GM23338 (cell line): ENCODE measurements around the gene FAM200C. TPM values are rescaled to one million over a fixed set of nuclear protein-coding genes. Genes with fewer than 3 reads are reported as not detected.

Source experiments
- ATAC-seq: fragments of 200-7000 bp; cut with Tn5 transposase; 3 replicates; pipeline ENCODE4 v1.9.1; 2020
- DNase-seq: peaks from one replicate; pipeline ENCODE4 v3.0.0-alpha.2; 2015; ENCODE audit warnings: low spot score
- H2AFZ ChIP-seq: fragments of 200-600 bp; sonication (generic); 2 replicates; pipeline ENCODE4 v1.8.0; 2016; ENCODE audit warnings: antibody characterized with exemption, mild to moderate bottlenecking, moderate library complexity
- H3F3A ChIP-seq: fragments of 200-600 bp; sonication (generic); replicated peaks from 2 replicates; pipeline ENCODE4 v1.8.0; 2017; ENCODE audit warnings: antibody characterized with exemption, mixed run types, low read depth
- H3K27ac ChIP-seq: fragments of 200-600 bp; sonication (generic); 2 replicates; pipeline ENCODE4 v1.6.1; 2016; ENCODE audit warnings: low read depth
- H3K27me3 ChIP-seq: fragments of 200-600 bp; sonication (generic); 2 replicates; pipeline ENCODE4 v1.8.0; 2016; ENCODE audit warnings: mild to moderate bottlenecking, mixed run types, moderate library complexity; ENCODE audit not compliant: insufficient read depth
- H3K36me3 ChIP-seq: fragments of 200-600 bp; sonication (generic); 2 replicates; pipeline ENCODE4 v1.8.0; 2016; ENCODE audit warnings: mild to moderate bottlenecking; ENCODE audit not compliant: insufficient read depth
- H3K4me1 ChIP-seq: fragments of 200-600 bp; sonication (generic); 2 replicates; pipeline ENCODE4 v1.8.0; 2016; ENCODE audit warnings: mild to moderate bottlenecking, moderate library complexity; ENCODE audit not compliant: insufficient read depth
- H3K4me2 ChIP-seq: fragments of 200-600 bp; sonication (generic); 2 replicates; pipeline ENCODE4 v1.7.1; 2017; ENCODE audit warnings: mixed run types
- H3K4me3 ChIP-seq: fragments of 200-600 bp; sonication (generic); 2 replicates; pipeline ENCODE4 v1.6.1; 2016; ENCODE audit warnings: mixed run types
- H3K79me2 ChIP-seq: fragments of 200-600 bp; sonication (generic); replicated peaks from 2 replicates; pipeline ENCODE4 v1.8.0; 2017; ENCODE audit warnings: mild to moderate bottlenecking; ENCODE audit not compliant: insufficient read depth
- H3K9me2 ChIP-seq: fragments of 200-600 bp; sonication (generic); 2 replicates; pipeline ENCODE4 v1.8.0; 2017; ENCODE audit not compliant: insufficient read depth
- H4K20me1 ChIP-seq: fragments of 200-600 bp; sonication (generic); replicated peaks from 2 replicates; pipeline ENCODE4 v1.8.0; 2017; ENCODE audit warnings: mild to moderate bottlenecking; ENCODE audit not compliant: insufficient read depth
- H3K27ac Mint-ChIP-seq: 2 replicates; pipeline ENCODE4 v1.8.0; 2020; ENCODE audit warnings: inconsistent platforms, mild to moderate bottlenecking, moderate library complexity, mixed read lengths
- H3K27me3 Mint-ChIP-seq: 3 replicates; pipeline ENCODE4 v1.8.0; 2022; ENCODE audit warnings: low read depth, mild to moderate bottlenecking, moderate library complexity, mixed read lengths, inconsistent platforms; ENCODE audit not compliant: insufficient read depth, poor library complexity
- H3K36me3 Mint-ChIP-seq: 3 replicates; pipeline ENCODE4 v1.8.0; 2021; ENCODE audit warnings: low read depth, mild to moderate bottlenecking, inconsistent platforms, moderate library complexity, mixed read lengths
- H3K4me1 Mint-ChIP-seq: 3 replicates; pipeline ENCODE4 v1.8.0; 2020; ENCODE audit warnings: mild to moderate bottlenecking, inconsistent platforms, mixed read lengths
- H3K4me3 Mint-ChIP-seq: 3 replicates; pipeline ENCODE4 v1.8.0; 2021; ENCODE audit warnings: moderate library complexity, mild to moderate bottlenecking, inconsistent platforms, mixed read lengths
- H3K9me3 Mint-ChIP-seq: 3 replicates; pipeline ENCODE4 v1.8.0; 2020; ENCODE audit warnings: moderate library complexity, mild to moderate bottlenecking, inconsistent platforms, mixed read lengths
- ETS1 ChIP-seq: IDR thresholded peaks from 2 replicates; pipeline ENCODE4 v1.6.1; 2016; ENCODE audit warnings: antibody characterized with exemption
- EZH2 ChIP-seq: fragments of 200-600 bp; sonication (generic); IDR thresholded peaks from one replicate; pipeline ENCODE4 v1.8.0; 2017; ENCODE audit warnings: antibody characterized with exemption, mild to moderate bottlenecking, low read depth; ENCODE audit not compliant: unreplicated experiment
- EZH2phosphoT487 ChIP-seq: fragments of 200-600 bp; sonication (generic); IDR thresholded peaks from one replicate; pipeline ENCODE4 v1.8.1; 2018; ENCODE audit warnings: antibody characterized with exemption; ENCODE audit not compliant: unreplicated experiment
- JUNB ChIP-seq: IDR thresholded peaks from one replicate; pipeline ENCODE4 v1.6.1; 2016; ENCODE audit warnings: antibody characterized with exemption; ENCODE audit not compliant: unreplicated experiment
- NANOG ChIP-seq: IDR thresholded peaks from 2 replicates; pipeline ENCODE4 v1.6.1; 2016; ENCODE audit warnings: antibody characterized with exemption, borderline replicate concordance
- POLR2AphosphoS5 ChIP-seq: IDR thresholded peaks from 2 replicates; pipeline ENCODE4 v1.6.1; 2016; ENCODE audit warnings: antibody characterized with exemption, low read depth
- REST ChIP-seq: IDR thresholded peaks from one replicate; pipeline ENCODE4 v1.6.1; 2018; ENCODE audit warnings: antibody characterized with exemption; ENCODE audit not compliant: unreplicated experiment
- STAT1 ChIP-seq: IDR thresholded peaks from one replicate; pipeline ENCODE4 v1.6.1; 2016; ENCODE audit warnings: antibody characterized with exemption; ENCODE audit not compliant: unreplicated experiment
- ZNF114 ChIP-seq: fragments of 250-450 bp; sonication (Bioruptor Pico); IDR thresholded peaks from 2 replicates; pipeline ENCODE4 v1.5.0; 2020; ENCODE audit warnings: mild to moderate bottlenecking, moderate library complexity
- ZNF331 ChIP-seq: fragments of 250-450 bp; sonication (Bioruptor Pico); IDR thresholded peaks from 2 replicates; pipeline ENCODE4 v1.5.0; 2020; ENCODE audit warnings: low read depth, mild to moderate bottlenecking, moderate library complexity
- ZNF462 ChIP-seq: fragments of 250-450 bp; sonication (Bioruptor Pico); IDR thresholded peaks from 2 replicates; pipeline ENCODE4 v1.5.0; 2020; ENCODE audit warnings: mild to moderate bottlenecking, moderate library complexity
- polyA plus RNA-seq: library from polyadenylated mRNA; unstranded; fragments of >200 nt; fragmentation: Nextera tagmentation; extraction: Ambion mirVana; gene quantifications from 2 replicates; pipeline ENCODE4 v1.2.1, GENCODE V29; 2016
- total RNA-seq: library from RNA; depleted of rRNA; stranded (reverse); fragments of >200 nt; shearing (Covaris generic); gene quantifications from 2 replicates; pipeline ENCODE4 v1.2.3, GENCODE V29; 2014

FAM200C gene
- total and polyA plus RNA-seq, 2 experiments from 2014 or later, result 4.6 to 6.9 TPM

GRCh38 chr5:160348080-160348479, 51.8 kb downstream of the FAM200C start:
- H3K9me2 ChIP-seq, result no peaks in the 10 kb centered on the region

More at GRCh38 chr5:160348080-160348479, 51.8 kb downstream of the FAM200C start:
- no peaks in the 10 kb centered on the region for H3K9me3 Mint-ChIP-seq
- no peak overlapping the region for H3K4me3 Mint-ChIP-seq
- no peak overlapping the region for H3K27ac ChIP-seq
- H3K27ac Mint-ChIP-seq, result no peak overlapping the region
- H3K4me1 ChIP-seq, result no peaks in the 10 kb centered on the region
- H2AFZ ChIP-seq, result peak overlapping the region; percentile 56; the same call in 1 of the 2 replicates
- DNase-seq, result peak; percentile 25
- H3K27me3 ChIP-seq, result no peaks in the 10 kb centered on the region
- peaks cover 7% of the 10 kb centered on the region for H3K4me1 Mint-ChIP-seq
- H3K4me2 ChIP-seq, result no peak overlapping the region
- no peaks in the 10 kb centered on the region for H3K79me2 ChIP-seq
- no peaks in the 10 kb centered on the region for H3K36me3 ChIP-seq
- no peaks in the 10 kb centered on the region for H3F3A ChIP-seq
- no peak overlapping the region for H3K4me3 ChIP-seq
- no peaks in the 10 kb centered on the region for H3K36me3 Mint-ChIP-seq
- H3K27me3 Mint-ChIP-seq, result peaks cover 4% of the 10 kb centered on the region
- no peak for ATAC-seq
- TF ChIP-seq EZH2 (no peak), STAT1 (no peak), REST (no peak), ETS1 (no peak), JUNB (no peak), ZNF114 (CRISPR knock-in tag) (no peak), NANOG (no peak), EZH2phosphoT487 (no peak), ZNF331 (CRISPR knock-in tag) (no peak), POLR2AphosphoS5 (no peak), ZNF462 (CRISPR knock-in tag) (no peak)
- H4K20me1 ChIP-seq, result no peaks in the 10 kb centered on the region
